Body of pancreas (tissue), 4 donors: Measurements from ENCODE around the gene SYT11.

ENCODE experiments used
- POLR2A ChIP-seq, 3 donors: fragments of 450-650 bp; IDR thresholded peaks; one replicate each; pipeline ENCODE4 v1.6.1; 2016; ENCODE audit warnings: antibody characterized with exemption in 3 of 3, mild to moderate bottlenecking in 2 of 3
- TF ChIP-seq, protein P1 (sequence below), 7 experiments: fragments of 450-650 bp in 4 of 7; fragments of 200-600 bp in 3 of 7; sonication (generic) in 3 of 7; IDR thresholded peaks; one replicate each; pipeline ENCODE4 v1.5.1; 2016 to 2019; ENCODE audit warnings: antibody characterized with exemption in 7 of 7

DNA sequence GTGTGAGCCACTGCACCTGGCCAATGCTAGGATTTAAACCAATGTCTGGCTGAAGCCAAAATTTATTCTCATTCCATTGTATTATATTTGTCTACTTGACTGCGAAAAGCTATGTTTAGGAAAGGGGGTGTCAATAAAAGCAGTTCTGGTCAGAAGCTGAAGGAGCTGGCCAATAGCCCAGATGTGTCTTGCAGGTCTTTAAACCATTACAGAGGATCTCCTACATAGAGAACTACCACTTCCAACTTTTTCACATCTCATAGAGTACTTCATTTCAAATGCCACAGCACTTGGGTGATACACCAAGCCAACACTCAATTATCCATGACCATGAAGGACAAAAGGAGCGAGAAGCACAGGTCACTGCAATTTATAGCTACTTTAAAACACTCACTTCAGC, 2.5 kb downstream of the SYT11 start:
- TF ChIP-seq, protein P1, sequence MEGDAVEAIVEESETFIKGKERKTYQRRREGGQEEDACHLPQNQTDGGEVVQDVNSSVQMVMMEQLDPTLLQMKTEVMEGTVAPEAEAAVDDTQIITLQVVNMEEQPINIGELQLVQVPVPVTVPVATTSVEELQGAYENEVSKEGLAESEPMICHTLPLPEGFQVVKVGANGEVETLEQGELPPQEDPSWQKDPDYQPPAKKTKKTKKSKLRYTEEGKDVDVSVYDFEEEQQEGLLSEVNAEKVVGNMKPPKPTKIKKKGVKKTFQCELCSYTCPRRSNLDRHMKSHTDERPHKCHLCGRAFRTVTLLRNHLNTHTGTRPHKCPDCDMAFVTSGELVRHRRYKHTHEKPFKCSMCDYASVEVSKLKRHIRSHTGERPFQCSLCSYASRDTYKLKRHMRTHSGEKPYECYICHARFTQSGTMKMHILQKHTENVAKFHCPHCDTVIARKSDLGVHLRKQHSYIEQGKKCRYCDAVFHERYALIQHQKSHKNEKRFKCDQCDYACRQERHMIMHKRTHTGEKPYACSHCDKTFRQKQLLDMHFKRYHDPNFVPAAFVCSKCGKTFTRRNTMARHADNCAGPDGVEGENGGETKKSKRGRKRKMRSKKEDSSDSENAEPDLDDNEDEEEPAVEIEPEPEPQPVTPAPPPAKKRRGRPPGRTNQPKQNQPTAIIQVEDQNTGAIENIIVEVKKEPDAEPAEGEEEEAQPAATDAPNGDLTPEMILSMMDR (IDR thresholded peaks at IDR 0.05): no peak
- no peak for TF ChIP-seq POLR2A (IDR thresholded peaks at IDR 0.05)
